Ascending aorta (tissue), 2 donors: ENCODE measurements around the gene CCDC184. TPM values are rescaled to one million over a fixed set of nuclear protein-coding genes. Genes with fewer than 3 reads are reported as not detected.
A peak's percentile ranks its signal among the peaks of the same experiment; 100 is the strongest.

ENCODE experiments used
- DNase-seq, 2 donors: peaks; one replicate each; pipeline ENCODE4 v3.0.0-alpha.2; 2019; ENCODE audit warnings: low spot score in 2 of 2
- H3K27ac ChIP-seq, 2 donors: fragments of 200-600 bp; sonication (generic); one replicate each; pipeline ENCODE4 v1.5.1; 2016 to 2017; ENCODE audit warnings: mild to moderate bottlenecking in 1 of 2
- H3K27me3 ChIP-seq: fragments of 200-600 bp; sonication (generic); one replicate; pipeline ENCODE4 v1.5.1; 2017
- H3K36me3 ChIP-seq, 2 donors: fragments of 200-600 bp; sonication (generic); one replicate each; pipeline ENCODE4 v1.5.1; 2016
- H3K4me1 ChIP-seq, 2 donors: fragments of 200-600 bp; sonication (generic); one replicate each; pipeline ENCODE4 v1.5.1; 2016 to 2017; ENCODE audit warnings: mild to moderate bottlenecking in 1 of 2
- H3K4me3 ChIP-seq, 2 donors: fragments of 200-600 bp; sonication (generic); one replicate each; pipeline ENCODE4 v1.5.1; 2016 to 2017; ENCODE audit warnings: mild to moderate bottlenecking in 1 of 2
- H3K9me3 ChIP-seq, 2 donors: fragments of 200-600 bp; sonication (generic); one replicate each; pipeline ENCODE4 v1.5.1; 2016
- CTCF ChIP-seq, 3 experiments: fragments of 200-600 bp in 2 of 3; fragments of 450-650 bp in 1 of 3; sonication (generic) in 2 of 3; IDR thresholded peaks; one replicate each; pipeline ENCODE4 v1.5.1; 2016 to 2019; ENCODE audit warnings: antibody characterized with exemption in 3 of 3, mild to moderate bottlenecking in 1 of 3, moderate library complexity in 1 of 3
- intact Hi-C: fragments of 100-400 bp; cut with DNase I; formaldehyde crosslinking; loops from one replicate; pipeline ENCODE4 v1.15.1; 2023
- total RNA-seq: library from RNA; depleted of rRNA; stranded (reverse); fragments of >200 nt; gene quantifications from one replicate; pipeline ENCODE4 v1.1.0, GENCODE V29; 2016

Gene CCDC184
- total RNA-seq, 1 donor from 2014 or later = 1.6 TPM

- intact Hi-C loops = no loop called here
Observed at GRCh38 chr12:48160046-48160445, 23.4 kb upstream of the CCDC184 start.

GRCh38 chr12:48160807-48161206 lies 22.6 kb upstream of the CCDC184 start:
- Histone ChIP-seq H3K27me3 (no peaks in the 10 kb centered on the region), H3K36me3 (no peaks in the 10 kb centered on the region), H3K4me3 (no peak overlapping the region), H3K9me3 (no peaks in the 10 kb centered on the region), H3K4me1 (peaks cover 0 to 8% of the 10 kb centered on the region in 2 donors), H3K27ac (no peak overlapping the region)
- intact Hi-C loops = no loop called here
- no peak for DNase-seq
- TF ChIP-seq CTCF (IDR thresholded peaks at IDR 0.05) = no peak

More at GRCh38 chr12:48160046-48160445, 23.4 kb upstream of the CCDC184 start:
- no peak for TF ChIP-seq CTCF (IDR thresholded peaks at IDR 0.05)
- H3K9me3 ChIP-seq = no peaks in the 10 kb centered on the region
- H3K27ac ChIP-seq = no peak overlapping the region
- H3K36me3 ChIP-seq = no peaks in the 10 kb centered on the region
- H3K4me3 ChIP-seq = no peak overlapping the region
- no peaks in the 10 kb centered on the region for H3K27me3 ChIP-seq
- DNase-seq = no peak
- H3K4me1 ChIP-seq = peaks cover 0 to 8% of the 10 kb centered on the region in 2 donors

- Histone ChIP-seq H3K4me3 (no peak overlapping the region), H3K27ac (no peak overlapping the region), H3K27me3 (no peaks in the 10 kb centered on the region), H3K4me1 (no peaks in the 10 kb centered on the region), H3K9me3 (no peaks in the 10 kb centered on the region), H3K36me3 (no peaks in the 10 kb centered on the region)
- TF ChIP-seq CTCF (IDR thresholded peaks at IDR 0.05) = no peak
- DNase-seq = no peak
- intact Hi-C loops = no loop called here
Observed at GRCh38 chr12:48163150-48163747, 20.2 kb upstream of the CCDC184 start.

GRCh38 chr12:48164451-48164850 lies 19.0 kb upstream of the CCDC184 start:
- Histone ChIP-seq H3K27me3 (no peaks in the 10 kb centered on the region), H3K9me3 (no peaks in the 10 kb centered on the region), H3K36me3 (no peaks in the 10 kb centered on the region), H3K4me3 (no peak overlapping the region), H3K4me1 (no peaks in the 10 kb centered on the region), H3K27ac (no peak overlapping the region)
- no peak for DNase-seq
- no peak for TF ChIP-seq CTCF (IDR thresholded peaks at IDR 0.05)
- intact Hi-C loops = no loop called here

GRCh38 chr12:48165089-48165981 lies 18.1 kb upstream of the CCDC184 start:
- H3K9me3 ChIP-seq = no peaks in the 10 kb centered on the region
- no peaks in the 10 kb centered on the region for H3K36me3 ChIP-seq
- H3K4me1 ChIP-seq = no peaks in the 10 kb centered on the region
- intact Hi-C loops = loop anchor here (1.0 kb wide), 1 partner anchor 80 kb away; no protein-coding TSS in a partner anchor
- no peak for DNase-seq
- no peaks in the 10 kb centered on the region for H3K27me3 ChIP-seq
- no peak overlapping the region for H3K27ac ChIP-seq
- peak; percentile 60 to 90 (median 81) for TF ChIP-seq CTCF (IDR thresholded peaks at IDR 0.05)
- no peak overlapping the region for H3K4me3 ChIP-seq
